T-helper 17 cell (primary cell): ENCODE measurements around the gene SELENOM. TPM values are rescaled to one million over a fixed set of nuclear protein-coding genes. Genes with fewer than 3 reads are reported as not detected.
"Not testable (repeated sequence)": the region's sequence is repeated elsewhere in the genome, so short reads cannot be mapped to it uniquely, and the experiment has no call there.

Experiments used
- ATAC-seq: fragments of 150-1000 bp; cut with Tn5 transposase; 2 replicates; pipeline ENCODE4 v1.10.0; 2021; ENCODE audit warnings: mild to moderate bottlenecking, moderate library complexity
- DNase-seq, 3 donors: peaks; one replicate each; pipeline versions ENCODE4 v3.0.0 to v3.0.0-alpha.2; 2020 to 2021
- H3K9me3 ChIP-seq: one replicate; pipeline ENCODE4 v1.7.0; 2013; ENCODE audit warnings: low read length, mild to moderate bottlenecking; ENCODE audit not compliant: control insufficient read depth, poor library complexity, severe bottlenecking
- H3K27ac Mint-ChIP-seq: one replicate; pipeline ENCODE4 v1.8.0; 2022; ENCODE audit warnings: mild to moderate bottlenecking, moderate library complexity, mixed read lengths
- H3K27me3 Mint-ChIP-seq: one replicate; pipeline ENCODE4 v1.8.0; 2022; ENCODE audit warnings: mixed read lengths
- H3K36me3 Mint-ChIP-seq: one replicate; pipeline ENCODE4 v1.8.0; 2022; ENCODE audit warnings: low read depth, mixed read lengths
- H3K4me1 Mint-ChIP-seq: one replicate; pipeline ENCODE4 v1.8.0; 2022; ENCODE audit warnings: mild to moderate bottlenecking, mixed read lengths
- H3K4me3 Mint-ChIP-seq: one replicate; pipeline ENCODE4 v1.8.0; 2022; ENCODE audit warnings: mild to moderate bottlenecking, moderate library complexity, mixed read lengths
- total RNA-seq, 4 donors: library from RNA in 2 of 4; stranded (reverse) in 2 of 4; gene quantifications; one replicate each; pipeline ENCODE4 v1.2.3 and lab custom pipeline; 2022 to 2026

SELENOM gene
- total RNA-seq, 2 donors from 2014 or later: 33.2 to 54.8 TPM

GRCh38 chr22:31080848-31081649, 26.3 kb downstream of the SELENOM start, which contains the start of gene SMTN:
Gene SMTN (plus strand): TSS chr22:31081318. CDS start chr22:31083259, 1,941 bp downstream.
- H3K36me3 Mint-ChIP-seq: no peaks in the 10 kb centered on the region
- no peaks in the 10 kb centered on the region for H3K27me3 Mint-ChIP-seq
- ATAC-seq: peak; percentile 76
- H3K9me3 ChIP-seq: no peaks in the 10 kb centered on the region
- DNase-seq: peak; percentile 81 to 84 (median 82)
- peak within 1 kb of the TSS; percentile 8 for H3K27ac Mint-ChIP-seq
- peaks cover 30% of the 10 kb centered on the region for H3K4me1 Mint-ChIP-seq
- H3K4me3 Mint-ChIP-seq: peak within 1 kb of the TSS; percentile 87

- H3K9me3 ChIP-seq: no peaks in the 10 kb centered on the region
- DNase-seq: no peak
- Mint-ChIP-seq H3K36me3 (no peaks in the 10 kb centered on the region), H3K4me1 (peaks cover 30% of the 10 kb centered on the region), H3K27me3 (no peaks in the 10 kb centered on the region), H3K4me3 (peak overlapping the region; percentile 87), H3K27ac (no peak overlapping the region)
- no peak for ATAC-seq
Measured at GRCh38 chr22:31080164-31080847, 27.1 kb downstream of the SELENOM start.

- Mint-ChIP-seq H3K4me3 (no peak overlapping the region), H3K27me3 (no peaks in the 10 kb centered on the region), H3K4me1 (peaks cover 24% of the 10 kb centered on the region), H3K27ac (no peak overlapping the region), H3K36me3 (no peaks in the 10 kb centered on the region)
- ATAC-seq (no peak), DNase-seq (no peak)
- H3K9me3 ChIP-seq: no peaks in the 10 kb centered on the region
Measured at GRCh38 chr22:31079095-31079642, 28.2 kb downstream of the SELENOM start.

GRCh38 chr22:31078389-31078788, 29.0 kb downstream of the SELENOM start:
- H3K36me3 Mint-ChIP-seq, ATAC-seq, H3K27ac Mint-ChIP-seq, DNase-seq, H3K27me3 Mint-ChIP-seq, H3K4me3 Mint-ChIP-seq, H3K9me3 ChIP-seq: not testable (repeated sequence)
- H3K4me1 Mint-ChIP-seq: peaks cover 21% of the 10 kb centered on the region

GRCh38 chr22:31077681-31078080, 29.7 kb downstream of the SELENOM start:
- H3K4me3 Mint-ChIP-seq: no peak overlapping the region
- H3K27me3 Mint-ChIP-seq: peaks cover 5% of the 10 kb centered on the region
- ATAC-seq (no peak), DNase-seq (no peak)
- no peak overlapping the region for H3K27ac Mint-ChIP-seq
- H3K4me1 Mint-ChIP-seq: peaks cover 19% of the 10 kb centered on the region
- no peaks in the 10 kb centered on the region for H3K9me3 ChIP-seq
- no peaks in the 10 kb centered on the region for H3K36me3 Mint-ChIP-seq

- DNase-seq (no peak), ATAC-seq (no peak)
- Mint-ChIP-seq H3K4me3 (no peak overlapping the region), H3K27ac (no peak overlapping the region), H3K27me3 (peaks cover 5% of the 10 kb centered on the region), H3K36me3 (no peaks in the 10 kb centered on the region), H3K4me1 (peaks cover 5% of the 10 kb centered on the region)
- no peaks in the 10 kb centered on the region for H3K9me3 ChIP-seq
Measured at GRCh38 chr22:31075961-31076360, 31.4 kb downstream of the SELENOM start.

GRCh38 chr22:31073545-31074145, 33.7 kb downstream of the SELENOM start:
- not testable (repeated sequence) for H3K27ac Mint-ChIP-seq, ATAC-seq, H3K9me3 ChIP-seq, H3K4me3 Mint-ChIP-seq, DNase-seq, H3K4me1 Mint-ChIP-seq, H3K36me3 Mint-ChIP-seq
- H3K27me3 Mint-ChIP-seq: peaks cover 14% of the 10 kb centered on the region

- ATAC-seq, H3K36me3 Mint-ChIP-seq, H3K9me3 ChIP-seq, H3K27ac Mint-ChIP-seq, H3K4me3 Mint-ChIP-seq, DNase-seq, H3K4me1 Mint-ChIP-seq: not testable (repeated sequence)
- peaks cover 17% of the 10 kb centered on the region for H3K27me3 Mint-ChIP-seq
Measured at GRCh38 chr22:31073125-31073524, 34.2 kb downstream of the SELENOM start.

- H3K27me3 Mint-ChIP-seq: peaks cover 17% of the 10 kb centered on the region
- DNase-seq, H3K27ac Mint-ChIP-seq, ATAC-seq, H3K4me1 Mint-ChIP-seq, H3K36me3 Mint-ChIP-seq, H3K4me3 Mint-ChIP-seq, H3K9me3 ChIP-seq: not testable (repeated sequence)
Measured at GRCh38 chr22:31069691-31070314, 37.6 kb downstream of the SELENOM start.

GRCh38 chr22:31068970-31069369, 38.4 kb downstream of the SELENOM start:
- Mint-ChIP-seq H3K27ac (no peak overlapping the region), H3K4me3 (no peak overlapping the region), H3K36me3 (peaks cover 2% of the 10 kb centered on the region), H3K4me1 (no peaks in the 10 kb centered on the region), H3K27me3 (peaks cover 17% of the 10 kb centered on the region)
- no peaks in the 10 kb centered on the region for H3K9me3 ChIP-seq
- DNase-seq (no peak), ATAC-seq (no peak)

- H3K27me3 Mint-ChIP-seq: peaks cover 9% of the 10 kb centered on the region
- H3K9me3 ChIP-seq: no peaks in the 10 kb centered on the region
- no peak for DNase-seq
- no peak for ATAC-seq
- no peak overlapping the region for H3K4me3 Mint-ChIP-seq
- peaks cover 2% of the 10 kb centered on the region for H3K36me3 Mint-ChIP-seq
- H3K27ac Mint-ChIP-seq: no peak overlapping the region
- no peaks in the 10 kb centered on the region for H3K4me1 Mint-ChIP-seq
Measured at GRCh38 chr22:31064369-31064768, 43.0 kb downstream of the SELENOM start.

- H3K4me1 Mint-ChIP-seq: no peaks in the 10 kb centered on the region
- no peak for DNase-seq
- H3K4me3 Mint-ChIP-seq: no peak overlapping the region
- H3K9me3 ChIP-seq: no peaks in the 10 kb centered on the region
- no peak for ATAC-seq
- H3K27ac Mint-ChIP-seq: no peak overlapping the region
- no peaks in the 10 kb centered on the region for H3K36me3 Mint-ChIP-seq
- H3K27me3 Mint-ChIP-seq: no peaks in the 10 kb centered on the region
Measured at GRCh38 chr22:31062566-31063230, 44.7 kb downstream of the SELENOM start.
